ENCODE measurements around the gene SGPL1. TPM values are rescaled to one million over a fixed set of nuclear protein-coding genes. Genes with fewer than 3 reads are reported as not detected.
A peak's percentile ranks its signal among the peaks of the same experiment; 100 is the strongest.

The SGPL1 gene
- total and polyA plus RNA-seq, 5 donors from 2014 or later: 12.8 to 30.4 (median 15.0) TPM

DNA sequence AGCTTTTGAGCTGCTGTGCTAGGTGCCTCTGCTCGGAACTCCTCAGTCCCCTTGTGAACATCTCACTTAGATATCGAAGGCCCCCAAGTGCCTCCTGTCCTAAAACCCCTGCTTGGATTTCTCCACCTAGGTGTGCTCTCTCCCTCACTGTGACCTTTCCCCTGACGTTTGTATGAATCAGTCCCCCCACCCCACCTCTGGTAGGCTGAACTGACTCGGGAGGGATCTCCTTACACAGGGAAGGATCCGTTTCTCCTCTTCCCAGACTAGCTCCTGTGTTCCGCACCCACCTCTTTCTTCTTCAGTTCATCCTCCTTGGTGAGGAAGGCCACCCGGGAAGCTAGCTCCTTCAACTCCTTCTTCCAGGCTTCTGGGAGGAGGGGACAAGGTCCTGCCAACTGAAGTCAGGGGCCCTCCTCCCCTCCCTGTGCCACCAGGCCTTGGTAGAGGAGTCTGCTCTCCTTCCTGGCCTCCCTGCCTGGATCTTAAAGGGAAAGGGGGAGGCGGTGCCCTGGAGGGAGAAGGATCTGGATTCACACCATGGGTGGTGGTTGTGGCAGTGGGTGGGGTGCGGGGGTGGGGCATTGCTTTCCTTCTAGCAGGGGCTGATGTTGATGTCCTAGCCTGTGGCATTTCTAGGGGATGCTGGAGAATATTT lies 37.4 kb upstream of the SGPL1 start:
- no peak for DNase-seq
- H3K4me3 Mint-ChIP-seq: no peak overlapping the region

GRCh38 chr10:70779088-70779487 lies 36.7 kb upstream of the SGPL1 start:
- no peak overlapping the region for H3K27ac ChIP-seq (ENCODE audit: insufficient read depth, low read length, poor library complexity, severe bottlenecking)
- no peaks in the 10 kb centered on the region for H3K9me3 ChIP-seq (ENCODE audit: control insufficient read depth in 2 of 2, low read length in 2 of 2)
- Mint-ChIP-seq H3K36me3 (no peaks in the 10 kb centered on the region), H3K27me3 (peaks cover 24% of the 10 kb centered on the region), H3K27ac (no peak overlapping the region), H3K9me3 (no peaks in the 10 kb centered on the region), H3K4me1 (no peaks in the 10 kb centered on the region), H3K4me3 (no peak overlapping the region)
- ATAC-seq (ENCODE audit: low read depth in 2 of 2) (no peak), DNase-seq (no peak)
- no peaks in the 10 kb centered on the region for H3K36me3 ChIP-seq (ENCODE audit: control insufficient read depth, insufficient read depth, low read length)
- H3K4me1 ChIP-seq (ENCODE audit: control insufficient read depth, insufficient read depth, low read length, poor library complexity, severe bottlenecking): no peaks in the 10 kb centered on the region
- no peaks in the 10 kb centered on the region for H3K27me3 ChIP-seq (ENCODE audit: control insufficient read depth, insufficient read depth, low read length)
- H3K4me3 ChIP-seq (ENCODE audit: low read depth, low read length): no peak overlapping the region

More for the DNA sequence above, 37.4 kb upstream of the SGPL1 start:
- H3K27ac ChIP-seq (ENCODE audit: insufficient read depth, low read length, poor library complexity, severe bottlenecking): no peak overlapping the region
- no peaks in the 10 kb centered on the region for H3K36me3 Mint-ChIP-seq
- no peaks in the 10 kb centered on the region for H3K36me3 ChIP-seq (ENCODE audit: control insufficient read depth, insufficient read depth, low read length)
- no peaks in the 10 kb centered on the region for H3K4me1 ChIP-seq (ENCODE audit: control insufficient read depth, insufficient read depth, low read length, poor library complexity, severe bottlenecking)
- H3K9me3 ChIP-seq (ENCODE audit: control insufficient read depth in 2 of 2, low read length in 2 of 2): no peaks in the 10 kb centered on the region
- no peak for ATAC-seq (ENCODE audit: low read depth in 2 of 2)
- H3K27me3 Mint-ChIP-seq: peaks cover 23% of the 10 kb centered on the region
- no peaks in the 10 kb centered on the region for H3K27me3 ChIP-seq (ENCODE audit: control insufficient read depth, insufficient read depth, low read length)
- peak overlapping the region in 1 of 3 donors; percentile 49 for H3K27ac Mint-ChIP-seq
- no peaks in the 10 kb centered on the region for H3K4me1 Mint-ChIP-seq
- no peaks in the 10 kb centered on the region for H3K9me3 Mint-ChIP-seq
- no peak overlapping the region for H3K4me3 ChIP-seq (ENCODE audit: low read depth, low read length)

DNA sequence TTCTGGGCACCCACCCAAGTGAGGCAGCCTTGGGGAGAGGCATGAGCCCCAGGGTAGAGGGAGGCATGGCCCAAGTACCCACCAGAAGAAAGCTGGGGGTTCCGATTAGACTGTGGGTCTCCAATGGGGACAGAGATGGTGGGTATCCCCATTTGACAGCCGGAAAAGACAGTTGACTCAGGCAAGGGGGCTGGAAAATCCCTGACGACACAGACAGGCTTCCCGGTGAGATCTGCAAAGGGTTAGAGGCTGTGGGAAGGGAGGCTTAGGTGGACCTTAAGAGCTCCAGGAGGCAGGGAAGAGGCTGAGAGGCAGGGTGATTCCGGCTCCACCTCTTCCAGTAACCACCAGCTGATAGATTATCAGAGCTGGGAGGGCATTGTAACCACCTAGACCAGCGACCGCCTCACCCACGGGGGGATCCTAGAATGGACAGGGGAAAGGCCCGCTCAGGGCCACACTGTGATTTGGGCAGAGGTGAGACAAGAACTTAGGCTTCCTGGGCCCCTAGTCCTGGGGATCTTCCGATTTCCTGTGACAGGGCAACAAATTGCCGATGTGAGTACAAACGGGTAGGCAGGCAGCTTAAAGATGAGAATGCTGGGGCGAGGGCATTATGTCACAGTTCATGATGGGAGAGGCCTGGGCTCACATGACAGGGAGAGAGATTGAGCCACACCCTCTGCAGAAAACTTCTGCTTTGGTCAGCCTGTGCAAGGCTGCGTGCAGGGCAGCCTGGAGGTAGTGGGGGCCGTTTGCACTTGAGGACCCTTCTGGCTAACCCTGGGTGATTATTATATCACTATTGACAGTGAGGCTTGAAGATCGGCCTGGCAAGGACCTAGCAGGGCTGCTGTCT lies 36.0 kb upstream of the SGPL1 start:
- peaks cover 30% of the 10 kb centered on the region for H3K27me3 Mint-ChIP-seq
- Histone ChIP-seq H3K27ac (ENCODE audit: insufficient read depth, low read length, poor library complexity, severe bottlenecking) (no peak overlapping the region), H3K27me3 (ENCODE audit: control insufficient read depth, insufficient read depth, low read length) (no peaks in the 10 kb centered on the region), H3K36me3 (ENCODE audit: control insufficient read depth, insufficient read depth, low read length) (no peaks in the 10 kb centered on the region), H3K9me3 (ENCODE audit: control insufficient read depth in 2 of 2, low read length in 2 of 2) (no peaks in the 10 kb centered on the region), H3K4me3 (ENCODE audit: low read depth, low read length) (no peak overlapping the region), H3K4me1 (ENCODE audit: control insufficient read depth, insufficient read depth, low read length, poor library complexity, severe bottlenecking) (no peaks in the 10 kb centered on the region)
- H3K36me3 Mint-ChIP-seq: no peaks in the 10 kb centered on the region
- no peak for DNase-seq
- H3K9me3 Mint-ChIP-seq: no peaks in the 10 kb centered on the region
- peak overlapping the region in 2 of 3 donors; percentile 52 to 65 for H3K27ac Mint-ChIP-seq
- no peaks in the 10 kb centered on the region for H3K4me1 Mint-ChIP-seq
- no peak for ATAC-seq (ENCODE audit: low read depth in 2 of 2)
- H3K4me3 Mint-ChIP-seq: no peak overlapping the region

DNA sequence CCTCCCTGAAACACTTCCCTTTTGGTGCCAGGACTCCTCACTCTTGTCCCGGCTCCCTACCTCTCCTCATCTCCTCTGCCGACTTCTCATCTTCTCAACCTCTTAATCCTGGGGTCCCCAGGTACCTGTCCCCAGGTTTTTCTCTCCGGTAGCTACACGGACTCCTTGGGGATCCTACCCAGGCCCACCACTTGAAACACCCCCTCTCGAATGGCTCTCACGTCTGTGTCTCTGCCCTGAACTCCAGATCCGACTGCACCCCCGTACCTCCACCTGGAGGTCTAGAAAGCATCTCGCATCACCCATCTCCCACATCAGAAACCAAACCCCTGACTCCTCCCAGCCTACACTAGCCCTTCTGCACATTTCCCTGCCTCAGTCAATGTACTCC lies 35.4 kb upstream of the SGPL1 start:
- no peaks in the 10 kb centered on the region for H3K4me1 ChIP-seq (ENCODE audit: control insufficient read depth, insufficient read depth, low read length, poor library complexity, severe bottlenecking)
- no peaks in the 10 kb centered on the region for H3K36me3 ChIP-seq (ENCODE audit: control insufficient read depth, insufficient read depth, low read length)
- no peaks in the 10 kb centered on the region for H3K9me3 ChIP-seq (ENCODE audit: control insufficient read depth in 2 of 2, low read length in 2 of 2)
- no peaks in the 10 kb centered on the region for H3K36me3 Mint-ChIP-seq
- H3K27ac ChIP-seq (ENCODE audit: insufficient read depth, low read length, poor library complexity, severe bottlenecking): no peak overlapping the region
- DNase-seq (no peak), ATAC-seq (ENCODE audit: low read depth in 2 of 2) (no peak)
- no peak overlapping the region for H3K27ac Mint-ChIP-seq
- H3K27me3 ChIP-seq (ENCODE audit: control insufficient read depth, insufficient read depth, low read length): no peaks in the 10 kb centered on the region
- no peak overlapping the region for H3K4me3 Mint-ChIP-seq
- no peak overlapping the region for H3K4me3 ChIP-seq (ENCODE audit: low read depth, low read length)
- H3K4me1 Mint-ChIP-seq: no peaks in the 10 kb centered on the region
- H3K27me3 Mint-ChIP-seq: peaks cover 30% of the 10 kb centered on the region
- no peaks in the 10 kb centered on the region for H3K9me3 Mint-ChIP-seq

GRCh38 chr10:70780772-70781171 lies 35.0 kb upstream of the SGPL1 start:
- H3K27me3 ChIP-seq (ENCODE audit: control insufficient read depth, insufficient read depth, low read length): no peaks in the 10 kb centered on the region
- peaks cover 31% of the 10 kb centered on the region for H3K27me3 Mint-ChIP-seq
- no peak overlapping the region for H3K4me3 ChIP-seq (ENCODE audit: low read depth, low read length)
- H3K36me3 Mint-ChIP-seq: no peaks in the 10 kb centered on the region
- H3K9me3 ChIP-seq (ENCODE audit: control insufficient read depth in 2 of 2, low read length in 2 of 2): no peaks in the 10 kb centered on the region
- no peak overlapping the region for H3K27ac Mint-ChIP-seq
- no peaks in the 10 kb centered on the region for H3K4me1 Mint-ChIP-seq
- H3K4me3 Mint-ChIP-seq: no peak overlapping the region
- no peaks in the 10 kb centered on the region for H3K36me3 ChIP-seq (ENCODE audit: control insufficient read depth, insufficient read depth, low read length)
- no peaks in the 10 kb centered on the region for H3K4me1 ChIP-seq (ENCODE audit: control insufficient read depth, insufficient read depth, low read length, poor library complexity, severe bottlenecking)
- no peak for ATAC-seq (ENCODE audit: low read depth in 2 of 2)
- DNase-seq: no peak
- no peaks in the 10 kb centered on the region for H3K9me3 Mint-ChIP-seq
- no peak overlapping the region for H3K27ac ChIP-seq (ENCODE audit: insufficient read depth, low read length, poor library complexity, severe bottlenecking)

DNA sequence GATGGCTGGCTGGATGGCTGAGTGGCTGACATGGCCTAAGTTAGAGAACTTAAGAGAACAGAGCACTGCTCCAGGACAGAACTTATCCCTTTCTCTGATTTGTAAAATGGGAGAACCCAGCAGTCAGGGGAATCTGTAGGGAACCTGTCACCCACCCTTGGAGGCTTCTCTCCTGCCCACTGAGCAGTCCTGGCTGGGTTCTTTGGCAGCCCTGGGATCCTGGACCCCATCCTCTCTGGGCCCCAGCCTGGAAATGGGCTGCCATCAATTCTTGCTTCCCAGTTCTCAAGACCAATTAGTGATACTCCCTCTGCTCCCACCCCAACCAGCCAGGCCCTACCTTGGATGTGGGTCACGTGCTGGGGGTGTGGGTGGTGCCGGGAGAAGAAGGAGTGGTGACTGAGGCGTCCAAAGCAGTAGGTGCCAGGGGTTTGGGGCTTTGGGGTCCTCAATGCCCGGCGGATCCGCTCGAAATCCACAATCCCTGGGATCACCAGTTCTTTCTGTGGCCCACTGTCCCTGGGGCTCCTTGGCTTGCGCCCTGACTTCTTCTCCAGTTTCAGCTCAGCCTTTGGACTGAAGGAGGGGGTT lies 34.2 kb upstream of the SGPL1 start:
- DNase-seq: no peak
- no peaks in the 10 kb centered on the region for H3K9me3 ChIP-seq (ENCODE audit: control insufficient read depth in 2 of 2, low read length in 2 of 2)
- no peaks in the 10 kb centered on the region for H3K27me3 ChIP-seq (ENCODE audit: control insufficient read depth, insufficient read depth, low read length)
- H3K36me3 ChIP-seq (ENCODE audit: control insufficient read depth, insufficient read depth, low read length): no peaks in the 10 kb centered on the region
- H3K4me3 ChIP-seq (ENCODE audit: low read depth, low read length): no peak overlapping the region
- H3K4me3 Mint-ChIP-seq: no peak overlapping the region
- H3K27me3 Mint-ChIP-seq: peaks cover 37% of the 10 kb centered on the region
- H3K27ac Mint-ChIP-seq: no peak overlapping the region
- no peaks in the 10 kb centered on the region for H3K4me1 Mint-ChIP-seq
- H3K4me1 ChIP-seq (ENCODE audit: control insufficient read depth, insufficient read depth, low read length, poor library complexity, severe bottlenecking): no peaks in the 10 kb centered on the region
- ATAC-seq (ENCODE audit: low read depth in 2 of 2): no peak
- H3K9me3 Mint-ChIP-seq: no peaks in the 10 kb centered on the region
- H3K27ac ChIP-seq (ENCODE audit: insufficient read depth, low read length, poor library complexity, severe bottlenecking): no peak overlapping the region
- no peaks in the 10 kb centered on the region for H3K36me3 Mint-ChIP-seq

DNA sequence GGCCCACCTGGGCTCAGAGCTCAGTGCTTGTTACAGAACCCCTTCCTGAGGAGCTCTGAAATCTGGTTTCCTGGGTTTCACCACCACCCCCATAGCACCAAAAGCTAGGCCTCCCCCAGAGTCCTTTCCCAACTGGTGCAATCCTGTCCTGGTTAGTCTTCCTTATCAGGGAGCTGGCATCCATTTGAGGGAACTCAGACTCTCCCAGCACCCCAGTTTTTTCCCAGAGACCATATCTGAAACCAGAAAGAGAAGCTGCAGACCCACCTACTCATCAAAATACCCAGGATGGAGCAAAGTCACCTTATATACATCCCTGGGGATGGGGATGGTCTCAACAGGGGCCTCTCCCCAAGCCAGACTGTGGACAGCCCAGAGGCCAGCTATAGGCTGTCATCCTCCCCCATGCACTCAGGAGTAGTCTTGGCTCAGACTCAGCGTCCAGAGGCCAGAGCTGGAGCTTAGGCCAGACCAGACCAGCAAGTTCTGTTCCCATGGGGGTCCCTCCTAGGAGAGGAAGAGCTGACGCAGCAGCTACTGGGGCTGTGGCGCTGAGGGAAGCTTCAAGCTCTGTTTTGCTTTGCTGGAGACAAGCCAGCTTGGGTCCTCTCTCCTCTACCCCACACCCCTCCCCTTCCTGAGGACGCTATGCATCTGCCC lies 33.5 kb upstream of the SGPL1 start:
- Mint-ChIP-seq H3K27me3 (peaks cover 43% of the 10 kb centered on the region), H3K4me3 (no peak overlapping the region), H3K9me3 (no peaks in the 10 kb centered on the region), H3K36me3 (no peaks in the 10 kb centered on the region), H3K4me1 (no peaks in the 10 kb centered on the region), H3K27ac (no peak overlapping the region)
- H3K9me3 ChIP-seq (ENCODE audit: control insufficient read depth in 2 of 2, low read length in 2 of 2): no peaks in the 10 kb centered on the region
- H3K4me3 ChIP-seq (ENCODE audit: low read depth, low read length): no peak overlapping the region
- no peaks in the 10 kb centered on the region for H3K4me1 ChIP-seq (ENCODE audit: control insufficient read depth, insufficient read depth, low read length, poor library complexity, severe bottlenecking)
- no peaks in the 10 kb centered on the region for H3K27me3 ChIP-seq (ENCODE audit: control insufficient read depth, insufficient read depth, low read length)
- no peaks in the 10 kb centered on the region for H3K36me3 ChIP-seq (ENCODE audit: control insufficient read depth, insufficient read depth, low read length)
- ATAC-seq (ENCODE audit: low read depth in 2 of 2): no peak
- DNase-seq: no peak
- H3K27ac ChIP-seq (ENCODE audit: insufficient read depth, low read length, poor library complexity, severe bottlenecking): no peak overlapping the region

Measured in CD4-positive, CD25-positive, alpha-beta regulatory T cell (primary cell).